ENCODE results near the gene PEF1. TPM values are rescaled to one million over a fixed set of nuclear protein-coding genes. Genes with fewer than 3 reads are reported as not detected.
A peak's percentile ranks its signal among the peaks of the same experiment; 100 is the strongest.

The PEF1 gene
- total and polyA plus RNA-seq, 2 experiments from 2014 or later, result 70.7 to 85.5 TPM

- no peaks in the 10 kb centered on the region for H4K20me1 ChIP-seq (ENCODE audit: insufficient read depth, poor library complexity, severe bottlenecking)
- DNase-seq (ENCODE audit: low spot score), result peak; percentile 27
- peaks cover 3% of the 10 kb centered on the region for H3K4me1 ChIP-seq (ENCODE audit: insufficient read depth)
- H2AFZ ChIP-seq, result no peak overlapping the region
- no peaks in the 10 kb centered on the region for H3K9me3 ChIP-seq (ENCODE audit: low read depth)
- H3K27me3 ChIP-seq, result no peaks in the 10 kb centered on the region
- no peaks in the 10 kb centered on the region for H3K9me2 ChIP-seq (replicated peaks; ENCODE audit: insufficient read depth)
- H3K4me2 ChIP-seq, result no peak overlapping the region
- peak overlapping the region; percentile 12 for H3K27ac ChIP-seq
- no peaks in the 10 kb centered on the region for H3K79me2 ChIP-seq
- 72% methylated on average over 23 of the region's 23 CpGs for WGBS (ENCODE audit: low lambda C conversion rate, missing lambda C conversion rate)
- no peak overlapping the region for H3K4me3 ChIP-seq
- no peak for TF ChIP-seq EZH2phosphoT487 (IDR thresholded peaks at IDR 0.05; ENCODE audit: low read depth, severe bottlenecking, unreplicated experiment)
- no peaks in the 10 kb centered on the region for H3K36me3 ChIP-seq (replicated peaks; ENCODE audit: insufficient read depth, low read depth)
These were observed 18.2 kb downstream of the PEF1 start for GRCh38 chr1:31626223-31627207.

DNA sequence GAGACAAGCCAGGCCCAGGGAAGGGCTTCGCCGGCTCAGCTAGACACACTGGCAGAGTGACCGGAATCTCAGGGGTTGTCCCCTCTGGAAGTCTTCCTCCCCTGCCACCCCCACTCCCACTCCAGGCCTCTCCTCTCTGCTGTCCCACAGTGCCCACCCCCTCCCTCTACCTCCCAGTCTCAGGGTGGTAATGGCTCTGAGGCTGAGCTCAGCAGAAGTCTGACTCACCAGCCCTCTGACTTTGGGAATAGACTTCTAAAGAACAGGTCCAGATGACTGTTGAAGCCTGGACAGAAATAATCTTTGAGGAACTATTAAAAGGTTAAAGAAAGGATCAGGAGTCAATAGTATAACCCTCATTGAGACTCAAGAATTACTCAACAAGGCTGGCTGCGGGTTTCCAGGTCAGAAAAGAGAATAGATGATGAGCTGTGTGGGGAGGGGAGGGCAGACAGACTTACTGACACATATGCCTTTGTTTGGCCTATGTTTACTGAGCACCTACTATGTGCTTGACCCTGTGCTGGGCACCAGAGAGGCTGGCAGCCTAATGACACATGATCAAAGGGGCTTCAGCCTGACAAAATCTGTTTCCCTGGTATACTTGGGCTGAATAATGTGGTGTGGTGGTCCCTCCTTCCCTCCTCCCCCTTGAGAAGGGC, 19.0 kb downstream of the PEF1 start:
- no peaks in the 10 kb centered on the region for H3K27me3 ChIP-seq
- no peak for DNase-seq (ENCODE audit: low spot score)
- H4K20me1 ChIP-seq (ENCODE audit: insufficient read depth, poor library complexity, severe bottlenecking), result no peaks in the 10 kb centered on the region
- 86% methylated on average over 2 of the region's 4 CpGs for WGBS (ENCODE audit: low lambda C conversion rate, missing lambda C conversion rate)
- H3K4me1 ChIP-seq (ENCODE audit: insufficient read depth), result peaks cover 3% of the 10 kb centered on the region
- TF ChIP-seq EZH2phosphoT487 (IDR thresholded peaks at IDR 0.05; ENCODE audit: low read depth, severe bottlenecking, unreplicated experiment) (no peak), EZH2 (IDR thresholded peaks at IDR 0.05; ENCODE audit: borderline replicate concordance) (no peak), CTCF (IDR thresholded peaks at IDR 0.05; ENCODE audit: poor library complexity) (no peak)
- H3K9me3 ChIP-seq (ENCODE audit: low read depth), result no peaks in the 10 kb centered on the region
- H3K79me2 ChIP-seq, result no peaks in the 10 kb centered on the region
- H3K36me3 ChIP-seq (replicated peaks; ENCODE audit: insufficient read depth, low read depth), result no peaks in the 10 kb centered on the region
- no peak overlapping the region for H3K4me3 ChIP-seq
- no peak overlapping the region for H2AFZ ChIP-seq
- H3K4me2 ChIP-seq, result no peak overlapping the region
- no peaks in the 10 kb centered on the region for H3K9me2 ChIP-seq (replicated peaks; ENCODE audit: insufficient read depth)
- peak overlapping the region; percentile 12 for H3K27ac ChIP-seq

GRCh38 chr1:31624731-31625514, 19.8 kb downstream of the PEF1 start:
- H2AFZ ChIP-seq, result no peak overlapping the region
- H3K27me3 ChIP-seq, result no peaks in the 10 kb centered on the region
- no peaks in the 10 kb centered on the region for H4K20me1 ChIP-seq (ENCODE audit: insufficient read depth, poor library complexity, severe bottlenecking)
- H3K79me2 ChIP-seq, result no peaks in the 10 kb centered on the region
- no peak overlapping the region for H3K27ac ChIP-seq
- TF ChIP-seq EZH2phosphoT487 (IDR thresholded peaks at IDR 0.05; ENCODE audit: low read depth, severe bottlenecking, unreplicated experiment) (no peak), CTCF (IDR thresholded peaks at IDR 0.05; ENCODE audit: poor library complexity) (no peak), EZH2 (IDR thresholded peaks at IDR 0.05; ENCODE audit: borderline replicate concordance) (no peak)
- H3K4me3 ChIP-seq, result no peak overlapping the region
- peaks cover 3% of the 10 kb centered on the region for H3K4me1 ChIP-seq (ENCODE audit: insufficient read depth)
- H3K9me3 ChIP-seq (ENCODE audit: low read depth), result no peaks in the 10 kb centered on the region
- DNase-seq (ENCODE audit: low spot score), result no peak
- no peaks in the 10 kb centered on the region for H3K36me3 ChIP-seq (replicated peaks; ENCODE audit: insufficient read depth, low read depth)
- no peaks in the 10 kb centered on the region for H3K9me2 ChIP-seq (replicated peaks; ENCODE audit: insufficient read depth)
- WGBS (ENCODE audit: low lambda C conversion rate, missing lambda C conversion rate), result 91% methylated on average over 16 of the region's 16 CpGs
- no peak overlapping the region for H3K4me2 ChIP-seq
